NCI-H2029 treated with DMSO at 0.1 percent for 48 hours (cell line): ENCODE data around the gene PPFIA1.
"Not testable (repeated sequence)": the region's sequence is repeated elsewhere in the genome, so short reads cannot be mapped to it uniquely, and the experiment has no call there.

Experiments
- DNase-seq: peaks from one replicate; lab custom pipeline; 2025; lab: John Stamatoyannopoulos, UW

Gene PPFIA1

DNA sequence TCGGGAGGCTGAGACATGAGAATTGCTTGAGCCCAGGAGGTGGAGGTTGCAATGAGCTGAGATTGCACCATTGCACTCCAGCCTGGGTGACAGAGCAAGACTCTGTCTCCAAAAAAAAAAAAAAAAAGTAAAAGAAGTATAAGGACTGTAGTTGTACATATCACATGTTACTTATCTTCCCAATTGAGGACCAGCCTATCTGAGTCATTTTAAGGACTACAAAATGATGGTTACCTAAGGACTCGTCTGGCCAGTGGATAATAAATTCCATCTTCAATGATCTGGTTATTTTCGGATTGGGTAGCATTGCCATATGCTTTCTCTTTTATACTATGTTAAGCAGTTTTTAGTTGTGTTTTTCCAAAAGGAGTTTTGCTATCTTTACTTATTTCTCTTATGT, 55.3 kb downstream of the PPFIA1 start:
- DNase-seq, result no peak

DNA sequence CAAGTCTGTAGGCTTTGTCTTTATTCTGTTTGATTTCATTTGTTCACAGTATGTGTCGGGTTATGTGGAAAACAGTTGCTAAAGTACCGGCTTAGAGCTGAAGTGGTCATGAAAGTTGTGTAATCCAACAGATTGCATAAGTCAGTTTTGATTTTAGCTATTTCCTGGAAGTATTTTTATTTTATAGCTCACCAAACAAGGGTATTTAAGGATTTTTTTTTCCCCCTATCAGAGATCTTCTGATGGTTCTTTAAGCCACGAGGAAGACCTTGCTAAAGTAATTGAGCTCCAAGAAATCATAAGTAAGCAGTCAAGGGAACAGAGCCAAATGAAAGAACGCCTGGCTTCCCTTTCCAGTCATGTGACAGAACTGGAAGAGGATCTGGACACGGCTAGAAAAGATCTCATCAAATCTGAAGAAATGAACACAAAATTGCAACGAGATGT, 55.9 kb downstream of the PPFIA1 start:
- DNase-seq, result no peak

DNA sequence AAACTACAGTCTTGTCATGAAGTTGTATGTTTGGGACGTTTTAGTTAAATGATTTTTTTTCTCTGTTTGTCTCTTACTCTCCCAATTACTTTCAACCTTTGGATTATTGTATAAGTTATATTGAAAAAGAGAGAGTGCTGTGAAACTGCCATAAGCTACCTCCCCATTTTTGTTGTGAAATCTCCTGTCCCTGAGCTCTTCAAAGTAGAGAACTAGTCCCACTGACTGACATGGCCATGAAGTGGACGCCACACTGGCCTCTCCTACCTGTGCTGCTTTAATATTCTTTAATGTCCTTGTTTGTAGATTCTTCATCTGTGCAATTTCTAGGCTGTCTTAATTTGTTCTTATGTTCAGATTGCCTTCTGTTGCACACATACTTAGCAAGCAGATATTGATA, 56.3 kb downstream of the PPFIA1 start:
- no peak for DNase-seq

DNA sequence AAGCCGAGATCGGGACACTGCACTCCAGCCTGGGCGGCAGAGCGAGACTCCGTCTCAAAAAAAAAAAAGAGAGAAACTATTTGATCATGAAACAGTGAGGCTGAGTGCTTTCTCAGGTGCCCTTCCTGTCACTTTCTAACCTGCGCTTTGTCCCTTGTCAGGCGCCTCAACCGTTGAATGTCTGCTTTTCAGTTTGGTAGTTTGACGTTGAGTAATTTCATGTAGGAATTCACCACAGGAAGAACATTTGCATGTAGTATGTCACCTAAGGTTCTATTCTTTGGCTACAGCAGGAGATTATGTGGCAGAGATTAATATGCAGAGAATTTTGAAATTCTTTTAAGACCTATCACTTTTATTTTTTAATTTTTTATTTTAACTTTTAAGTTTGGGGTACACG, 57.2 kb downstream of the PPFIA1 start:
- DNase-seq, result no peak

DNA sequence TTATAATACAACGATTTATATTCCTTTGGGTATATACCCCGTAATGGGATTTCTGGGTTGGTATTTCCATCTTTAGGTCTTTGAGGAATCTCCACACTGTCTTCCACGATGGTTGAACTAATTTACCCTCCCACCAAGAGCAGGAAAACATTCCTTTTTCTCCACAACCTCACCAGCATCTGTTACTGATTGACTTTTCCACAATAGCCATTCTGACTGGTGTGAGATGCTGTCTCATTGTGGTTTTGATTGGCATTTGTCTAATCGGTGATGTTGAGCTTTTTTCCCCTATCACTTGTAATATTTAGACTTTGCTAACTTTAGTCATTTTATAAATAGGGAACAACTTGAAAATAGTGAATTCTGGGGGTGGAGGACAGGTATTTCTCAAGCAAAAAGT, 58.1 kb downstream of the PPFIA1 start:
- DNase-seq, result no peak

DNA sequence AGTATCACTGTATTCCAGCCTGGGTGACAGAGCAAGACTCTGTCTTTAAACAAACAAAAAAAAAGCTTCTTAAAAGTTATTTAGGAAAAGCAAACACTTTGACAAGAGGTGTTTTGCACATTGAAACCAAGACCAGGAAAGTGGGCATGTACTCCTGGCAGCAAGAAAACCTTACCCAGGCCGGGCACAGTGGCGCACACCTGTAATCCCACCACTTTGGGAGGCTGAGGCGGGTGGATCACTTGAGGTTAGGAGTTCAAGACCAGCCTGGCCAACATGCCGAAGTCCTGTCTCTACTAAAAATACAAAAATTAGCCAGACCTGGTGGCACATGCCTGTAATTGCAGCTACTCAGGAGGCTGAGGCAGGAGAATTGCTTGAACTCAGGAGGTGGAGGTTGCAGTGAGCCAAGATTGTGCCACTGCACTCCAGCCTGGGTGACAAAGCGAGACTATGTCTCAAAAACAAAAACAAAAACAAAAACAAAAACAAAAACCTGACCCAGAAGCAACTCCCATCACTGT, 60.9 kb downstream of the PPFIA1 start:
- not testable (repeated sequence) for DNase-seq

DNA sequence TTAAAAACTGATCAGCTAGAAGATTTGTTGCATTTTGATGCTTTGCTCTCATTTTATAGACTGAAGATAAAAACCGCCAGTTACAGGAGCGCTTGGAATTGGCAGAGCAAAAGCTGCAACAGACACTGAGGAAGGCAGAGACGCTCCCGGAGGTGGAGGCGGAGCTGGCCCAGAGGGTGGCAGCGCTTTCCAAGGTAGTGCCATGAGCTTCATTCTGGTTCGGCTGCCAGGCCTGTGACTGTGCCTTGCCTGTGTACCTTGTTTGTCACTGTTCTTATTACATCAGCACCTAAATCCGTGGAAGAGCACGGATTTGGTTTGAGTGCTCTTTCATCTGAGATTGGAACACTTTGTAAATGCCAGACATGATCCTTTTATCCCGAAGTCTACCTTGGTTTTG, 61.4 kb downstream of the PPFIA1 start:
- DNase-seq, result no peak

DNA sequence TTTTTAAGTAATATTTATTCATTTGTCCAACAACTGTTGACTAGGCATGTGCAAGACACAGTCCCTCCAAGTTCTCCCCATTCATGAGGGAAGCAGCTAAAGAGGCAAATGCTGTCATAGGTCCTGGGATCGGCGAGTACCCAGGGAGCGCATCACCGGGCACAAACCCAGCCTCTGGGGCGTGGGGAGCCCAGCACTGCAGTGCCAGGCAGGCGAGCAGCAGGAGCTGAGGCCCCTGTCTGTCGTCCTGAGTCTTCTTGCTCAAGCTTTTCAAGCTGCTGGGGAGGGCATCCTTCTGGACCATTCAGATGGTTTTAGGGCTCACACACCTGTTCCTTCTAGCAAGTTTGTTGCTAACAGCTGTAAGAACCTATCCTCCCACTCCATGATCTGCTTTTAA, 62.1 kb downstream of the PPFIA1 start:
- DNase-seq, result no peak

DNA sequence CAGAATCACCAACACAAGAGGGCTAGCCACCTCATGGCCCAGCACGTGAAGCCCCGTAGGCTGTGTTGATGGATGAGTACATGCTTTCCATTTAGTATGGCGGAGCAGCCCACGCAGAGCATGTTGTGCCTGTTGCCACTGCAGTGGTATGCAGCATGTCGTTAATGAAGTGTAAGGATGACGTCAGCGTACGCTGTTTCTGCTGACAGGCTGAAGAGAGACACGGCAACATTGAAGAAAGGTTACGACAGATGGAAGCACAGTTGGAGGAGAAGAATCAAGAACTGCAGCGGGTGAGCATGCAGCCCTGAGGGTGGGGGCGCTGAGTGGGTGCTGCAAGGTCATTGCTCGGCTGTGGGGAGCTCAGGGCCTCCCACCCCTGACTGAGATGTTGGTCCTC, 62.8 kb downstream of the PPFIA1 start:
- no peak for DNase-seq

DNA sequence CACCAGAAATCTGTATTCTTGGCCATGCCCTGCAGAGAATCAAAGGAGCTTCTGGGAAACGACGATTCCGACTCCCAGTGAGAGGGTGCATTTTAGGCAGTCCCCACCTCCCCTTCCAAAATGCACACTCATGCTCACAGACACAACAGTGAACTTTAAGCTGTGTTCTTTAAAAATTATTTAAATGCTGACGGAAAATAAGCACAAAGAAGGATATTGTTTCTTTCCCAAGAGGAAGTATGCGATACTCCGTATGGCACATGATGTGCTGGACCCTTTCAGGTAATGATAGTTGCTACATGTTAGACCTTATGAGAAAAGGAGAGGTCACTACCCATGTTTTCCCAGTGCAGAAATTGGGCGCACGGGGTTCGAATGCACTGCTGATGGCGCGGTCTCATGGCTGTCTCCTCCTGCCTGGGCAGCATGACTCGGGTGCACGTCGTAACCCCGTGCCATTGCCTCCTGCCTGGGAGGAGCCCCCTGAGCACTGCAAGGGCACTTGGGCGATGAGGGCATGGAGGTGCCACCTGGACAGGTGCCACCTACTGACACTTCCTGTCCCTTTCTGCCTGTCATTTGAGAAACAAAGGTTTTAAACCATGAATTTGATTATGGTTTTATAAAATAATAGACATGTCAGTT, 64.0 kb downstream of the PPFIA1 start:
- no peak for DNase-seq

DNA sequence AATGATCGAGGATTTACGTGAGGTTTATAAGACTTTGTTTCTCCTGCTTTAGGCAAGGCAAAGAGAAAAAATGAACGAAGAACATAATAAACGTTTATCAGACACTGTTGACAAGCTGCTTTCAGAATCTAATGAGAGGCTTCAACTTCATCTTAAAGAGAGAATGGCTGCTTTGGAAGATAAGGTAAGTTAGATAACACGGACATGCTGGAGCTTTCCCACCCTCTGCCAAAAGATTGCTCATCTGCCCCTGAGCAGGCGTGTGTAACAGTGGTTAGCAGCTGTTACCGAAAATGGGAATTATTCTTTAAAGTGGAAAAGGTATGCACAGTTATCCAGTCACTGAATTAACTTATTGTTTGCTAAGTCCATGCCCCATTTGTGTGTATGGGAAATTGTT, 65.0 kb downstream of the PPFIA1 start:
- no peak for DNase-seq

DNA sequence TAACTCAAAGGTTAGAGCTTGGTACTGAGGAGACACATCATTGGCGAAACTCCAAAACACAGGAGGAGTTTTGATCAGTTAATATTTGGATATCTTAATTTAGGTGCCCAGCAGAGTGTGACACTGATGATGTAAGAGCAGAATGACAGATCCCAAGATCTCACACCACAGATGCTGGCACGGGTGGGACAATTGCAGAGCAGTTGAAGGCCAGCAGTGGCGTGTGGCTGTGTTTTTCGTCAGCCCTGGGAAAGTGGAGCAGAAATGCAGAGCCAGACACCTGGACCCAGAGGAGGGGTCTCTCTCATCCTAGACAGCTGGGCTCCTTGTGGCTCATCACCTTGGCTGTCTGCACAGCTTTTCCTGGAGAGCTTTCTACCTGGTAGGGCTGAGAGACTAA, 68.1 kb downstream of the PPFIA1 start:
- no peak for DNase-seq

DNA sequence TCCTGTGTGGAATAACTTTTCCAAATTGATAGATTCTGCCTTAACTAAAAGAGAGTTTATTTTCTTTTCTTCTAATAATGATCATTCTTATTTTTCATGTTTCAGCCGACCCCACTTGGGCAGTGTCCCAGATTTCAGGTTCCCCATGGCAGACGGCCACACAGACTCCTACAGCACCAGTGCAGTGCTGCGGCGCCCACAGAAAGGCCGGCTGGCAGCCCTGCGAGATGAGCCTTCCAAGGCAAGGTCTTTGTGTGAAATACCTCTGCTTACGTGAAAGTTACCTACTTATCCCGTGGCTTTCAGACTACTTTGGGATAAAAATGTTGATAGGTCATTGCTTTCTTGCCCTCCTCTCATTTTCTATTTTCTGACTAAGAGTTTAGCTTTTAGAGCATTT, 68.6 kb downstream of the PPFIA1 start:
- DNase-seq, result no peak

DNA sequence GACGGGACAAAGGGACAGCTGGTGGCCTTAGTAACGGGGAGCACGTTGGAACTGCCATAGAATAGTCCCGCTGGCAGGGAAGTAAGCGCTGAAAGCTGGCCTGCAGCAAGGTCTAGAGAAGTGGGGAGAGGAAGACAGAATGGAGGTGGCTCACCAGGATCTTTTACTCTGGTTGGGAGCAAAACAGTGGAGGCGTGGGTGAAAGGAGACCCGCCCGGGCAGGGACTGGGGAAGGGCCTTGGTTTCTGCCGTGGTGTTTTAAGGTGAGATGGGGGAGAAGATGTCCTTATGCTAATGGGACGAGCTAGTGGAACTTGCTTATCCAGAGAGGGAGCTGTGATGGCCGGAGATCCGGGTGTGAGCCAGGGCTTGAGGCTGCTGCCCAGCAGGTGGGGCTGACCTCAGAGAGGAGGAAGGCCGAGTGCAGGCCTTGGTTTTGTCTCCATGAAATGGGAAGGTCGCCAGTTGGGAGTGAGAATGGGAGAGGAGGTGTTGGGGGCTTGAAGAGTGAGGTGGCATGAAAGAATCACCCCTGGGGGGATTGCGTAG, 71.5 kb downstream of the PPFIA1 start:
- no peak for DNase-seq

DNA sequence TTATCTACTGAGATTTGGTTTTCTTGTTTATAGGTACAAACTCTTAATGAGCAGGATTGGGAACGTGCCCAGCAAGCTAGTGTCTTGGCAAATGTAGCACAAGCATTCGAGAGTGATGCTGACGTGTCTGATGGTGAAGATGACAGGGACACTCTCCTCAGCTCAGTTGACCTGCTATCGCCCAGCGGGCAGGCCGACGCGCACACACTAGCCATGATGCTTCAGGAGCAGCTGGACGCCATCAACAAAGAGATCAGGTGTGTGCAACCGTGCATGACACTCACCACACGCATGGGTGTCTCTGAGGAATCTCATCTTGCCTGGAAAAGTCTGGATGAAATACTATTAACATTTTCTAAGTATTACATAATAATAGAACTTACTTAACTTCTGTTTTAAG, 73.1 kb downstream of the PPFIA1 start:
- DNase-seq, result no peak

DNA sequence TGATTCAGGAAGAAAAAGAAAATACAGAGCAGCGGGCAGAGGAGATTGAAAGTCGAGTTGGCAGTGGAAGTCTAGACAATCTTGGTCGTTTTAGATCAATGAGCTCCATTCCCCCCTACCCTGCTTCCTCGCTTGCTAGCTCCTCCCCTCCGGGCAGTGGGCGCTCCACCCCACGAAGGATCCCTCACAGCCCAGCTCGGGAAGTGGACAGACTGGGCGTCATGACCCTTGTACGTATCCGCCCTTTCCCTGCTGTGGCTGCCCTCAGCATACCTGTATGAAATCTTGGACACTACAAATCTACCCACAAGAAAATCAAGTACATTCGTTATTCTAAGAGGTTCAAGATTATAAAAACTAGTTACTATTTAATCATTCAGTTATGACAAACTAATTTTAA, 77.7 kb downstream of the PPFIA1 start:
- no peak for DNase-seq

DNA sequence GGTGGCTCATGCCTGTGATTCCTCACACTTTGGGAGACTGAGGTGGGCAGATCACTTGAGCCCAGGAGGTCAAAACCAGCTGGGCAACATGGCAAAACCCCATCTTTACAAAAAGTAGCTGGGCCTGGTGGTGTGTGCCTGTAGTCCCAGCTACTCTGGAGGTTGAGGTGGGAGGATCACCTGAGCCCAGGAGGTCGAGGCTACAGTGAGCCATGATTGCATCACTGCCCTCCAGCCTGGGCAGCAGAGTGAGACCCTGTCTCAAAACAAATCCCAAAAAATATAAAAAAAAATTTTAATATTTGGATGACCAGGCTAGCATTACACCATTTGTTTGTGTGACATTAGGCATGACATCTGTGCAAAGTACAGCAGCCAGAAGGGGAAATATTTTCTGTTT, 78.1 kb downstream of the PPFIA1 start:
- no peak for DNase-seq

DNA sequence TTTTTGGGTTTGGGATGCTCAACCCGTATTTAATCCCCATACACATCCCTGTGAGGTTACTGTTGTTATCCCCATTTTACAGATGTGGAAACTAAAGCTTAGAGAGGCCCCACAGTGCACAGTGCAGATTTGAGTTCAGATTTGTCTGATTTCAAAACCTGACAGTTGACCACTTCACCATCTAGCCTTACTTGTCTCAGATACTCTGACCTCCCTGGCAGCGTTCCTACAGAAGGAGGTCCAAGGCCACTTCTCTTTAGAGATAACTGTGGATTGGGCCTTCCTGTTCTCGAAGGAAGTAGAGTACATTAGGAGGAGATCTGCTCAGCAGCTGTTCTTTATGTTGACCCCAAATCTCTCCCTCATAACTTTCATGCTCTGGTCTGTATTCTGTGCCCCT, 81.2 kb downstream of the PPFIA1 start:
- DNase-seq, result no peak

DNA sequence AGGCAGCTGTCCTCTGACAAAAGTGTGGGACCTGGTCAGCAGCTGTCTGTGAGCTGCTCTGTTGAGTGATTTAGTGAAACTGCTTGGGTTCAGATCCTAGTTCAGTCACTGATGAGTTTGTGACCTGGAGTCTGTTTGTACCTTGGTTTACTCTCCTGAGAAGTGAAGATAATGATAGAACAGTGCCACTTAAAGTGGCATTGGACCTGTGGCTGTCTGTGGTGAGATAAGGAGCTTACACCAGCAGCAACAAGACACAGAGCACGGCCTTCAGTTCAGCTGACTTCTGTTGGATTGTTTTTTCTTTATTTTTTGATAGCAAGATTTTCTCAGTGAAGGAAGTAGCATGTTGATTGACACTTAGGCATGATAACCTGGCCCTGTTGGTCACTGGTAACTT, 81.6 kb downstream of the PPFIA1 start:
- DNase-seq, result no peak

DNA sequence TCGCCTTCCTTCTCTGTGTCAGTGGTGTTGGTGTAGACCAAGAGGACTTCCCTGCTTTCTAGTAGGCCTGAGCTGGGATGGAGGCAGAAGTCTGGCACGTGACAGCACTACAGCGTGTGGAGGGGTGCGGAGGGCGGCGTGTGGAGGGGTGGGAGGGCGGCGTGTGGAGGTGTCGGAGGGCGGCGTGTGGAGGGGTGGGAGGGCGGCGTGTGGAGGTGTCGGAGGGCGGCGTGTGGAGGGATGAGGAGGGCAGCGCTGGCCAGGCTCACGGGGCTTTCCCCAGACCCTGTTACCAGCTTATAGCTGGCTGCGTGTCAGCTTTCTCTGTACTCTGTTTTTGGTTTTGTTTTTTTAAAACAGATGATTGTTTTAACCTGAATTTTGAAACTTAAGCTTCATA, 82.1 kb downstream of the PPFIA1 start:
- no peak for DNase-seq

DNA sequence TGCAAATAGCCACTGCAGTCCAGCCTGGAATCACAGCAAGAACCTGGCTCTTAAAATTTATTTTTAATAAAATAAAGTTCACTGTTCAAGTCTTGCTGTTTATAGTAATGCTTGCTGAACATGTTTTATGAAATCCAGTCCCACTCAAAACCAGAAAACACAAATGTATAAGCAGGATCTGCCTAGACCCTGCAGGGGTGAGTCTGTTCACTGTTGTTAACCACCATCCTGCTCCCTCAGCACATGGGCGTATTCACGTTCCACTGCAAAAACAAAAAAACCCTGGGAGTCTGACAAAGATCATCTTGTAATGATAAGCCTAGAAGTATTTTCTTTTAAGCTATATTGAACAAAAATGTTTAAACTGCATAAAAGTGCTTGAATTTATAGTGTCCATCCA, 82.8 kb downstream of the PPFIA1 start:
- no peak for DNase-seq

DNA sequence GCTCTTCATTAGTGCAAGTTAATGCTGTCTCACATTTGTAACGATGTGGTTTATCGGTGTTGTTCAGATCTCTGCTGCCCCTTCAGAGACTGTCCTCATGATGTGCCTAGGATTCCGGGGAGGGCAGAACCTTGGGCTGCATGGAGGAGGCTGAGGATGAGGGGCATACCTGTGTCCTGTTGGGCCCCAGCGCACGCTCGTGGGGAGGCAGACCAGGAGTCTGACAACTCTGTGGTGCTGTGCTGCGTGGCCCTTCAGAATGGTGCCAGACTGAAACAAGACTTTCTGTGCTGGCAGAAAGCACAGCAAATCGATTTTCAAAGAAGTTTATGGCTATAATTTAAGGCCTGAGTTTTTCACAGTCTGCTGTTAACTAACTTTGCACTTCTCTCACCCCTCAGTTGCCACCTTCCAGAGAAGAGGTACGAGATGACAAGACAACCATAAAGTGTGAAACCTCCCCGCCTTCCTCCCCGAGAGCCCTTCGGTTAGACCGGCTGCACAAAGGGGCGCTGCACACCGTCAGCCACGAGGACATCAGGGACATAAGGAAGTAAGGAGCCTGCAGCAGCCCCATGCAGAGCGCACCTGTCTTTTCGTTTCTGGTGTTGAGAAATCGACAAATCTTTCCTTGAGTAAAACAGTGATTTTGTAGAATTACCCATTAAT, 83.5 kb downstream of the PPFIA1 start:
- DNase-seq, result no peak

DNA sequence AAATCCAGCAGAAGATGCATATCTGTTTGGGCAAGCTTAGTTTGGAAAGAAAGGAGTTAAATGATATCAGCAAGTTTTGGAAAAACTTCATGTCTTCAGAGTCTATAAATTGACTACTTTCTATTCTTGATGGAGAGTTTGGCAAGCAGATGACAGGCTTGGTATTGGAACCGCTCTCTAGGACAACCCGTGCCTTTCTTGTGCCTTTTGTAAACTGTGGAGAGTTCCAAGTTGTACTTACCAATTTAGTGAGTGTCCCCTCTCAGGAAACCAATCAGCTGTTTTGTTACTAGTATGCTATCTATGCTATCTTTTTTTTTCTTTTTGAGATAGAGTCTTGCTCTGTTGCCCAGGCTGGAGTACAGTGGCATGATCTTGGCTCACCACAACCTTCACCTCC, 84.1 kb downstream of the PPFIA1 start:
- DNase-seq, result no peak

DNA sequence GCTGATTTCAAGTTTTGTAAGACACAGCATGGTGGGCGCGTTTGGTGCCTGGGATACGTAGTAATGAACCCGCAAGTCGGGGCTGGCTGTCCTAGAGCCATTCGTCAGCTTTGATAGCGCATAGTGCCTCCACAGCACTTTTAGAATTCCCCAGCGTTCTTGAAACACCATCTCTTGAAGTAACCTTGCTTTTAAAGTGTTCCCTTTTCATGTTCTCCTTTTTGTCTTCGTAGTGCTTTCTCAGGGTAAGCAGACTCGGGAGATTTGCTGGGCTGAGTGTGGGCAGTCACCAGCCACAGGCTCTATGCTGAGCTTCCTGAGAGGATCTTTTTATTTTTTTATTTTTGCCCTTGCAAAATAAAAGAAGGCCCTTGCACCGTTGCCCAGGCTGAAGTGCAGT, 88.3 kb downstream of the PPFIA1 start:
- DNase-seq, result no peak
